HG02798 (cell line): ENCODE measurements around the gene TTC24.

Experiments used
- ATAC-seq: cut with Tn5 transposase; IDR thresholded peaks from one replicate; pipeline ENCODE4 v1.9.1; 2021; ENCODE audit warnings: mild to moderate bottlenecking; ENCODE audit not compliant: unreplicated experiment, poor library complexity

The TTC24 gene

GRCh38 chr1:156632355-156632754 lies 52.8 kb downstream of the TTC24 start:
- ATAC-seq, result no peak
